Measurements from ENCODE around the gene ASB13. TPM values are rescaled to one million over a fixed set of nuclear protein-coding genes. Genes with fewer than 3 reads are reported as not detected.

The ASB13 gene
- total and polyA plus RNA-seq, 10 of the 15 experiments (the other 5 are each of a cell fraction or from before 2014, with no cell fraction given): 0.02 to 0.59 (median 0.10) TPM; not detected in 2

GRCh38 chr10:5652746-5653145 lies 13.6 kb downstream of the ASB13 start (continued):
- TF ChIP-seq RAD51 (IDR thresholded peaks at IDR 0.05) (no peak), NRF1 (conservative IDR thresholded peaks at IDR 0.05; ENCODE audit: low read depth, low read length) (no peak), RELA (IDR thresholded peaks at IDR 0.05; ENCODE audit: borderline replicate concordance, partially characterized antibody) (no peak), MXI1 (IDR thresholded peaks at IDR 0.05; ENCODE audit: low read depth, low read length) (no peak), USF1 (IDR thresholded peaks at IDR 0.05; ENCODE audit: borderline replicate concordance, extremely low read length, insufficient read depth, low read depth, low read length) (no peak)

GRCh38 chr10:5651388-5651764 lies 15.0 kb downstream of the ASB13 start:
- Histone ChIP-seq H3K36me3 (ENCODE audit: control insufficient read depth in 2 of 2, insufficient read depth in 2 of 2, low read length in 1 of 2) (no peaks in the 10 kb centered on the region), H3K4me2 (ENCODE audit: control insufficient read depth, insufficient read depth) (no peak overlapping the region), H3K4me3 (no peak overlapping the region), H4K20me1 (ENCODE audit: control insufficient read depth, insufficient read depth) (no peaks in the 10 kb centered on the region), H3K79me2 (ENCODE audit: control insufficient read depth, insufficient read depth, low read length) (no peaks in the 10 kb centered on the region), H3K4me1 (ENCODE audit: control insufficient read depth, insufficient read depth, low read length) (no peaks in the 10 kb centered on the region), H3K9ac (ENCODE audit: control insufficient read depth, insufficient read depth, low read length) (no peak overlapping the region), H3K9me3 (replicated peaks; ENCODE audit: control insufficient read depth, insufficient read depth, low read length) (no peaks in the 10 kb centered on the region; the same call in 2 of the 3 replicates), H3K27me3 (replicated peaks in 1 of 2; ENCODE audit: control insufficient read depth in 2 of 2, insufficient read depth in 2 of 2, low read length in 1 of 2) (no peaks in the 10 kb centered on the region; a peak in 1 of 4 replicates), H3K27ac (ENCODE audit: control insufficient read depth, insufficient read depth) (no peak overlapping the region), H2AFZ (ENCODE audit: control insufficient read depth, low read depth, low read length) (no peak overlapping the region)
- in situ Hi-C loops (cut with MboI): no loop called here
- ChIA-PET POLR2A (no interaction called here), CTCF (no interaction called here), SMC1A (ENCODE audit: uncharacterized antibody, unreplicated experiment) (no interaction called here), RAD21 (ENCODE audit: unreplicated experiment) (no interaction called here)
- BruUV-seq (replicated peaks): no TSS peak
- no peak for TF ChIP-seq SKIL (IDR thresholded peaks at IDR 0.05; ENCODE audit: low read depth, poor library complexity, severe bottlenecking)
- no peak for TF ChIP-seq ATF2 (IDR thresholded peaks at IDR 0.05; ENCODE audit: low read length)
- TF ChIP-seq MEF2B (IDR thresholded peaks at IDR 0.05; ENCODE audit: partially characterized antibody, poor library complexity, severe bottlenecking): no peak
- ATAC-seq: no peak
- FAIRE-seq: no peak
- WGBS (ENCODE audit: insufficient coverage, insufficient replicate concordance, low lambda C conversion rate, missing lambda C conversion rate): 36% methylated on average over 11 of the region's 11 CpGs
- DNase-seq (ENCODE audit: low read depth, low spot score): no peak
- intact Hi-C loops (cut with micrococcal nuclease; ENCODE audit: unreplicated experiment): no loop called here
